Fibroblast of lung (primary cell): ENCODE measurements around the gene SYTL1. TPM values are rescaled to one million over a fixed set of nuclear protein-coding genes. Genes with fewer than 3 reads are reported as not detected.

Source experiments
- DNase-seq, 2 donors: peaks; one replicate each; pipeline versions ENCODE4 v3.0.0 to v3.0.0-alpha.2; 2010; ENCODE audit warnings: low read depth in 2 of 2
- H2AFZ ChIP-seq: 2 replicates; pipeline ENCODE4 v1.5.1; 2012; ENCODE audit warnings: low read length, control low read depth, inconsistent platforms
- H3K27ac ChIP-seq: 2 replicates; pipeline ENCODE4 v1.5.1; 2011; ENCODE audit warnings: low read length, control low read depth; ENCODE audit not compliant: insufficient read depth
- H3K27me3 ChIP-seq: 2 replicates; pipeline ENCODE4 v1.5.1; 2011; ENCODE audit warnings: mild to moderate bottlenecking, low read length; ENCODE audit not compliant: control insufficient read depth, insufficient read depth
- H3K36me3 ChIP-seq: 2 replicates; pipeline ENCODE4 v1.5.1; 2011; ENCODE audit warnings: low read length; ENCODE audit not compliant: control insufficient read depth, insufficient read depth
- H3K4me1 ChIP-seq: 2 replicates; pipeline ENCODE4 v1.5.1; 2011; ENCODE audit warnings: low read length; ENCODE audit not compliant: control insufficient read depth, insufficient read depth; ENCODE audit errors: extremely low read depth
- H3K4me2 ChIP-seq: 2 replicates; pipeline ENCODE4 v1.5.1; 2011; ENCODE audit warnings: low read length, control low read depth; ENCODE audit not compliant: insufficient read depth; ENCODE audit errors: extremely low read depth
- H3K4me3 ChIP-seq, 4 experiments: fragments of 200-600 bp in 1 of 4; sonication (generic) in 1 of 4; replicated peaks in 1 of 4; 2 replicates each; pipeline ENCODE4 v1.5.1; 2011 to 2016; ENCODE audit warnings: low read length in 4 of 4, low read depth in 3 of 4, mild to moderate bottlenecking in 3 of 4, control low read depth in 2 of 4, inconsistent platforms in 1 of 4, mixed read lengths in 1 of 4; ENCODE audit not compliant: insufficient read depth in 1 of 4; ENCODE audit errors: control extremely low read depth in 1 of 4
- H3K79me2 ChIP-seq: 2 replicates; pipeline ENCODE4 v1.5.1; 2012; ENCODE audit warnings: mild to moderate bottlenecking, low read length, inconsistent platforms; ENCODE audit not compliant: control insufficient read depth, insufficient read depth
- H3K9ac ChIP-seq: 2 replicates; pipeline ENCODE4 v1.5.1; 2011; ENCODE audit warnings: mild to moderate bottlenecking, low read length, control low read depth; ENCODE audit not compliant: insufficient read depth
- H3K9me3 ChIP-seq: 2 replicates; pipeline ENCODE4 v1.5.1; 2012; ENCODE audit warnings: low read depth, low read length; ENCODE audit not compliant: control insufficient read depth, insufficient read depth
- H4K20me1 ChIP-seq: 2 replicates; pipeline ENCODE4 v1.5.1; 2011; ENCODE audit warnings: low read length; ENCODE audit not compliant: control insufficient read depth, insufficient read depth; ENCODE audit errors: extremely low read depth
- CTCF ChIP-seq, 2 donors: IDR thresholded peaks in 1 of 2; conservative IDR thresholded peaks in 1 of 2; 1 replicate in 1 of 2; 2 replicates in 1 of 2; pipeline ENCODE4 v1.5.1; 2011 to 2012; ENCODE audit warnings: low read length in 2 of 2, control low read depth in 1 of 2, inconsistent platforms in 1 of 2, low read depth in 1 of 2, mild to moderate bottlenecking in 1 of 2
- EZH2 ChIP-seq: IDR thresholded peaks from 2 replicates; pipeline ENCODE4 v1.5.1; 2012; ENCODE audit warnings: low read length, control low read depth, mild to moderate bottlenecking; ENCODE audit errors: missing control alignments
- polyA plus RNA-seq, 2 donors: library from polyadenylated mRNA; depleted of rRNA in 1 of 2; stranded (reverse) in 1 of 2; unstranded in 1 of 2; fragments of >200 nt; gene quantifications; 2 replicates each; pipeline ENCODE4 v1.2.1, GENCODE V29; 2011 to 2012; ENCODE audit warnings: missing spikeins in 1 of 2
- total RNA-seq: library from RNA; depleted of rRNA; stranded (reverse); fragments of >200 nt; gene quantifications from 2 replicates; pipeline ENCODE4 v1.2.1, GENCODE V29; 2014

SYTL1 gene
- total and polyA plus RNA-seq, 2 donors (not counting 1 experiment from before 2014, with no cell fraction given), result 0.02 to 0.17 TPM

GRCh38 chr1:27351541-27352107, 9.8 kb downstream of the SYTL1 start:
- DNase-seq, result no peak
- H3K79me2 ChIP-seq, result no peaks in the 10 kb centered on the region
- no peak overlapping the region for H2AFZ ChIP-seq
- H3K27me3 ChIP-seq, result no peaks in the 10 kb centered on the region
- H3K9me3 ChIP-seq, result no peaks in the 10 kb centered on the region
- peaks cover 11% of the 10 kb centered on the region for H3K36me3 ChIP-seq
- TF ChIP-seq EZH2 (no peak), CTCF (conservative IDR thresholded peaks at IDR 0.05 in 1 of 2, IDR thresholded peaks at IDR 0.05 in 1 of 2; ENCODE audit: low read depth in 1 of 2, low read length in 2 of 2) (no peak)
- no peaks in the 10 kb centered on the region for H4K20me1 ChIP-seq
- no peak overlapping the region for H3K4me2 ChIP-seq
- no peak overlapping the region for H3K27ac ChIP-seq
- no peaks in the 10 kb centered on the region for H3K4me1 ChIP-seq
- no peak overlapping the region for H3K4me3 ChIP-seq
- no peak overlapping the region for H3K9ac ChIP-seq

- H4K20me1 ChIP-seq, result no peaks in the 10 kb centered on the region
- no peaks in the 10 kb centered on the region for H3K4me1 ChIP-seq
- no peaks in the 10 kb centered on the region for H3K27me3 ChIP-seq
- no peak overlapping the region for H3K27ac ChIP-seq
- H3K36me3 ChIP-seq, result peaks cover 18% of the 10 kb centered on the region
- no peak for DNase-seq
- no peaks in the 10 kb centered on the region for H3K79me2 ChIP-seq
- no peak overlapping the region for H3K4me3 ChIP-seq
- no peak overlapping the region for H2AFZ ChIP-seq
- H3K9me3 ChIP-seq, result no peaks in the 10 kb centered on the region
- H3K9ac ChIP-seq, result no peak overlapping the region
- H3K4me2 ChIP-seq, result no peak overlapping the region
- TF ChIP-seq CTCF (conservative IDR thresholded peaks at IDR 0.05 in 1 of 2, IDR thresholded peaks at IDR 0.05 in 1 of 2; ENCODE audit: low read depth in 1 of 2, low read length in 2 of 2) (no peak), EZH2 (no peak)
These were observed 11.3 kb downstream of the SYTL1 start for GRCh38 chr1:27353166-27353565.

GRCh38 chr1:27353629-27354028, 11.8 kb downstream of the SYTL1 start:
- Histone ChIP-seq H3K79me2 (no peaks in the 10 kb centered on the region), H3K9ac (no peak overlapping the region), H4K20me1 (no peaks in the 10 kb centered on the region), H3K4me2 (no peak overlapping the region), H3K27me3 (no peaks in the 10 kb centered on the region), H3K36me3 (peaks cover 22% of the 10 kb centered on the region), H3K4me3 (no peak overlapping the region), H3K27ac (no peak overlapping the region), H3K9me3 (no peaks in the 10 kb centered on the region), H3K4me1 (no peaks in the 10 kb centered on the region), H2AFZ (no peak overlapping the region)
- TF ChIP-seq CTCF (conservative IDR thresholded peaks at IDR 0.05 in 1 of 2, IDR thresholded peaks at IDR 0.05 in 1 of 2; ENCODE audit: low read depth in 1 of 2, low read length in 2 of 2) (no peak), EZH2 (no peak)
- no peak for DNase-seq
